DMS114 treated with DMSO at 0.1 percent for 48 hours (cell line): ENCODE data around the gene GRIK4.

Experiments used
- DNase-seq: peaks from one replicate; lab custom pipeline; 2025; ENCODE audit not compliant: unreplicated experiment; lab: John Stamatoyannopoulos, UW

Gene GRIK4

DNA sequence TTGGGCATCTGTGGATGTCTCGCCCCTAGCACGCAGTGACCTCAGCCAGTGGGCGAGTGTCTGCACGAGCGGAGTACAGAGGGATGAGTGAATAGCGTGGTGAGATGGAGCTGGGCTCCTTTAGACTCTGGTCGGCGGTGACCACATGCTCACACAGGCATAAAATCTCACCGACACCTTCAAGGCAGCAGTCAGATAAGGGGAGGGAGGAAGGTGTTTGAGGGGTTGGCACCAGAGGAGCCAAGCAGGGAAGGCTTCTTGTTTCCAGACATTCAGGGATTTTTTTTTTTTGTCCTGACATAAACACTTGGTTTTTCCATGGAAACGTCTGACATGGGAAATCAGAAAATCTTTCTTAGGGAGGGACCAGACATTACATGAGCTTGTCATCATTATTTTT, 35.8 kb downstream of the GRIK4 start:
- DNase-seq = no peak

DNA sequence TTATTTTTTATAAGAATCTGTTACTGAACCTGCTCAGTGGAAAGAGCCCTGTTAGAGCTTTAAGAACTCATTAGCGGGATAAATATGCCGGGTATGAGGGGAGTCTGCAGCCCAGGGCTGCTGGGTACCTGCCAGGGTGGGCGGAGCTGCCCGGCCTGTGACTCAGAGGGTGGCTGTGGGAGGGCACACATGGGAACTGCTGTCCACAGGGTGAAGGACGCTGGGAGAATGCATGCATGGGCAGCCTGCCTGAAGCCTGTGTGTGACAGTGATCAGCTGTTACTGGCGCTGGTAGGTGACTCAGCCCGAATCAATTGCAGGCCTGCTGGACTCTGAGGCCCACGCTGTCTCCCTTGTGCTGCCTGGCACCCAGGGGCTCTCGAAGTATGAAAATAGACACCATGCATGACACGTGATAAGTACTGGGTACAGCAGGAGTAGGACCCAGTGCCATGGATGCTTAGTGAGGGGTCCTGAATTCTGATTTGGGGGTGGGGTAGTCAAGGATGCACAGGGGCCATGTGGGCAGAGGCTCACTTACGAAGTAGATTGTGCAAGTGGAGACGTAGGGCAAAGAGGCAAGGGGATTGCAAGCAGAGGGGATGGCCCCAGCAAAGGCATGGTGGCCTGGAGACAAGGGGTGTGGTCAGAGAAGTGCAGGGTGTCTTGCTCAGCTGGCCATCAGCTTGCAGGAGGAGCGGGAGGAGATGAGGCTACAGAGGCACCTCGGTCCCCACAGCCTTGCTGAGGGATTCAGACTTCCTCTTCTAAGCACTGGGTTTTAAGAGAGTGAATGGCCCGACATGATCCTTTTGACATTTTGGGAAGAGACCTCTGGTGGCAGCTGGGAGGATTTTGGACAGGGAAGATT, 36.5 kb downstream of the GRIK4 start:
- DNase-seq = no peak

DNA sequence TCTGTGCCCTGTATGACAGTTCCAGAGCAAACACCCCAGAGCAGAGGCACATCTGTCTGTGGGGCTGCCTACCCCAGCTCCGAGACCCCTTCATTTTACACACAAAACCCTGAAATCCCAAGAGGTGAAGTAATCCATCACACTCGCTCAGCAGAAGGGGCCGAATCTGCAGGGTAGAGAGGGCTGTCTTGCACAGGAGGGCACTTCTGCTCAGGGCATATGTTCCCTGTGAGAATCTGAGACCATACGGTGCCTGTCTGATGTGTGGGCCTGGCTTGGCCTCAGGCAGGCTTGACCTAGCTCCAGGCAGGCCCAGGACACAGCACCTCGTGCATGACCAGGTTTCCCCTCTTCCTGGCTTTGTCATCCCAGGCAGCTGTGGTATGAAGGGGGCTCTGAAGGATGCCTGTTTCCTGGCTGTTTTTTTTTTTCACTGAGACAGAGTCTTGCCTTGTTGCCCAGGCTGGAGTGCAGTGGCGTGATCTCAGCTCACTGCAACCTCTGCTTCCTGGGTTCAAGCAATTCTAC, 37.2 kb downstream of the GRIK4 start:
- DNase-seq = no peak

DNA sequence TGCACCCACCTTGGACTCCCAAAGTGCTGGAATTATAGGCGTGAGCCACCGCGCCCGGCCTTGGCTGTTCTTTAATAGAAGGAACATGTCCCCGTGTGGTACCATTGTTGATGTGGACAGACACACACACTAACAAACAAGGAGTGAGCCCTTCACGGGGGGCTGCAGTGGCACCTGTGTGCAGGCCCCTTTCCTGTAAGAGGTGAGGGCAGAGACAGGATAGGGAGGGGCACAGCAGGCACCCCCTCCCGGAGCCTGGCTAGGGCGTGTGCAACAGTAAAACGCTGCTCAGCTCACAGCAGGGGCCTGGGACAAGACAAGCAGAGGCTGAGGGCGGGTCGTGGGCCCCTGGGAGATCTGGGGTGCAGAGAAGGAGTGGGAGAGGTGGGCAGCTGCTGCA, 37.8 kb downstream of the GRIK4 start:
- DNase-seq = no peak

DNA sequence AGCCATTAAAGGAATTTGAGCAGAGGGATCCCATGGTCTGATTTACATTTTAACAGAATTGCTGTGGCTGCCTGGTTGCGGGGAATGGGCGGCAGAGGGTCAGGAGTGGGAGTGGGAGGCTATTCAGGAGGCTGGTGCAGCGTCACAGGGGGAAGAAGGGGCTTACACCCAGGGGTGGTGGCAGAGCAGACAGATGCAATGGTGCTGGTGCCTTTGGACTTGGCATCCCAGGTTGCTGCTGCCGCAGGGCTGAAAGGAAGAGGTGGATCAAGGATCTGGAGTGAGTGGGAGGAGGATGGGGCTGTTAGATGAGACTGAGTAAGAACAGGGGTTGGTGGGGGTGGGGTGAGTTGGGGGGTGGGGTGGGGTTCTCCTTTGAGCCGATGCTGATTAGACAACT, 38.5 kb downstream of the GRIK4 start:
- DNase-seq = no peak

DNA sequence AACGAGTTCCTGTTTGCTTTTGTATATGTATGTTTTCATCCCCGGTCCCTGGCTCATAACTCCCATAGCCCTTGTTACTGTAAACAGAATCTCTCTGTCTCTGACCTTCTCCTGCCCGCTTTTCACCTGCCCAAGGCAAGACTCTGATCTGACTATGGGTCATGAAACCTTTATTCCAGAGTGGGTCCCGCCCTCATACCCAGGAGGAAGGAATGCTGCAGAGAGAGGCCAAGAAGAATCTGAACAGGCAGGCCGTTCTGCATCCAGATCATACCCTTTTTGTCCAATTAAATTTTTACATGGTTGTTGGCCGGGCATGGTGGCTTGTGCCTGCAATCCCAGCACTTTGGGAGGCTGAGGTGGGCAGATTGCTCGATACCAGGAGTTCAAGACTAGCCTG, 39.6 kb downstream of the GRIK4 start:
- no peak for DNase-seq

DNA sequence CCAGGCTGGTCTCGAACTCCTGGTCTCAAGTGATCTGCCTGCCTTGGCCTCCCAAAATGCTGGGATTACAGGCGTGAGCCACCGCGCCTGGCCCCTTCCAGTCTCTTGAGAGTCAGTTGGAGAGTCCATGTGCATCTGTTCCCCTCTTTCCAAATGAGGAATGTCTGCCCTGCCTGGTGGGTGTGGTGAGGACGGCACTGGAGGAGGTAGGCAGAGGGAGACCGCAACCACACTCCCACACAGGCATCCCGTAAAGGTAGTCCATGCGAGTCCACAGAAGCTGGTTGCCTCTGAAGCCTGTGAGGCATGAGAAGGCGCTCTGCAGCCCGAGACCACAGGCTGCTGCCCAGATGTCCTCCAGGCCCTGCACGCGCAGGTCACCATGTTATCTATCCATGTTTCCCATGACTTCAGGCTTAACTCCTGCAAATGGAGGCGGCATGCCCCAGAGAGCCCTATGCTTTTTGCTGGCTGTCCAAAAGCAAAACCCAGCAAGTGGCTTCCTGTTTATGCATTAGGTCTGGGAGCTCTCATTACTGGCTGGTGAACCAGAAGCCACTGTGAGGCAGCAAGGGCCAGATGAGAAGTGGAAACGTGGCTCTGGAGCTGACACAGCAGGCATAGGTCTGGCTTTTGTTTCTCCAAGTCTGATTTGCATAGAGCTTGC, 43.4 kb downstream of the GRIK4 start:
- no peak for DNase-seq

DNA sequence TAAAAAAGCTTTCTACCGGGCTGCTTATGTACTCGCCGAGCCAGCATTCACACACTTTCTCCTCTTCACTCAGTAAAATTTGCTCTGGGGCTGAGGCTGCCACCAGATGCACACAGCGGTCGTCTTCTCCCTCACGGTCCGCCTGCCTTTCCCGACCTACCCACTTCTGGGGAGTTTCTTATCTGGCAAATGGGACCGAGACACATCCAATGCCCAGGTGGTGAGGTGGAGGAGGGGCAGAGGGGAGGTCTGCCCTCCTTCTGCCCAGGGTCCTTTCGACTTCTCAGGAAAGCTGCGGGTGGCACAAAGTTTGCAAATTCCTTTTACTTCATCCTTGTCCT, 43.9 kb downstream of the GRIK4 start:
- no peak for DNase-seq

DNA sequence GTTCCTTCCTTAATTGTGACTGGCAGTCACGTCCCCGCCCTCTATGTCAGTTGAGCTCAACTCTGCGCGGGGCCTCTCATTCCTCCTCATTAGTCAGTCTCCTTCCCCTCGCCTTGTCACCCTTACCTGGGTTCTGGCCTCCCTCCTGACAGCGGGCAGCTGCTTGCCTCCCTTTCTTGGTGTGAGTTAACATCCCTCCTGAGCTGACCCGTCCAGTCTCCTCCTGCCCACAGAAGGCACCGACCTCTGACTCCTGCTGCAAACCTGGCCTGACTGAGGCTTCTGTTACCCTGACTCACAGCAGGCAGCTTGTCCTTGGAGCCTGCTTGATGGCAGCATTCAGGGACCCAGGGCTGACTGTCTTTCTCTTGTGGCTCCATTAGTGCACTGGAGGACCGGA, 45.2 kb downstream of the GRIK4 start:
- DNase-seq = no peak

DNA sequence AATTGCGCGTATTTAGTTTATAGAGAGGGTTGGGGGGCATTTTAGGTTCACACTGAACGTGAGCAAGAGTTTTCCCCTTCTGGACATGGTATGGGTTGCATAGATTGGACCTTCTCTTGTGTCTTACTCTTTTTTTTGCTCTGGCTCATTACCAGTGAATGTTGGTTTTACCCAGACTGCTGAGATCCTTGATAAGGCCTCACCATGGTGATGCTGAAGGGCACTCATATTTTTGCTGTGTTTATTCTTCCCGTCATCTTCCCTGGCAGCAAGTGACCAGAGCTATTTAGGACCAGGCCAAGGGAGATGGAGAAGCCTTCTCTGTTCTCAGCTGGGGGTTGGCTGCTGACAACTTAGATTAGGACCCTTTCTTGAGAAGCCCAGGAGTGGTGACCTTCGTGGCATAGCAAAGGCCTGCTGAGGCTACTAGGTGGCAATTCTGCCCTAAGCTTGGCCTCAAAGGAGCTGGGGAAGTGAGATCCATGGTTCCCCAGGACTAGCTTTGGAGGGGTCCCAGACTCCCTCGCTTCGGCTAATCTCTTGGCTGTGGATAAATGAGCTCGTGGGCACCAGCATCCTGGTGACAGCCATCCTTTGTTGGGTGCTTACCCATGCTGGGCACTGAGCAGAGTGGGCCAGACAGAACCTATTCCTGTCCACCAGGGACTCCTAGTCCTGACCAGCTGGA, 47.3 kb downstream of the GRIK4 start:
- DNase-seq = no peak

DNA sequence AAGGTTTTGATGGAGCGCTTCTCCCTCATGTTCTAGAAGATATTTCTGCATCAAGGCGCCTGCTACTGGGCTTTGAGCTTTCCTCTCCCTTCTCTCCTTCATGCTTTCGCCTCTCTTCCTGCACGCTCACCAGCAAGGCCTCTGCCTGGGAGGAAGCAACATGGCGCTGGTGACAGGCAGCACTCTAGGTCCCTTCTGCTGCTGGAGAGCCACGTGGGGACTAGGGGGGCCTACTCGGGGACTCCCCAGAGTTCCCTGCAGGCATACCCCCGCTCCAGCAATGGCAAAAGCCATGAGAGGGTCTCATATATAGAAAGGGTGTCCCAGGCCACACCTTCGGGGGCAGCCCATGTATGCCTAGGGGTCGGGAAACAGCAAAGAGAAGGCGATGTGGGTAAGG, 49.7 kb downstream of the GRIK4 start:
- no peak for DNase-seq

DNA sequence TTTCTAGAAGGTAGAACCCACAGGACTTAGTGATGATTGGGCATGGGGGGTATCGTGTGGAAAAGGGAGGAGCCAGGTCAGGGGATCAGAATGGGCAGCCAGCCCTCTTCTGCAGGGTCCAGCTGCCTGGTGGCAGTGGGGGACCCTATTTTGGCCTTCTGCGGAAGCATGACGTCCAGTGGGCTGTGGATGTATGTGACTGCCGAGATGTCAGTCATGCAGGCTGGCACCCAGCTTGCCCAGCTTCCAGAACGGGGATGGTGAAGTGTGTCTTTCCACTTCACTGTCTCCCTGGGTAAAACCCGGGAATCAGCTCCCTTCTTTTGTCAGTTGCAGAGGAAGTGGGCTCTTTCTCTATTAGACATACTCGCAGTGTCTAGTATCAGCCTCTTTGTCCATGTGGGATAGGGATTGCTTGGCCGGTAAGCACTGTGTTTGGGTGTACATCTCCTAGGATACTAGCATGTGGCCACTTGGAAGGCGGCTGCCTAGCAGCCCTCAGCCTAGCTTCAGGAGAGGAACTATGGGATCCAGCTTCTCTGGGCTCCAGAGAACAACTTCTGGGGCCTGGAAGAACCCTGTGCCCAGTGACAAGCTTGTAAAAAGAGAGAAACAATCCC, 51.4 kb downstream of the GRIK4 start:
- DNase-seq = no peak

DNA sequence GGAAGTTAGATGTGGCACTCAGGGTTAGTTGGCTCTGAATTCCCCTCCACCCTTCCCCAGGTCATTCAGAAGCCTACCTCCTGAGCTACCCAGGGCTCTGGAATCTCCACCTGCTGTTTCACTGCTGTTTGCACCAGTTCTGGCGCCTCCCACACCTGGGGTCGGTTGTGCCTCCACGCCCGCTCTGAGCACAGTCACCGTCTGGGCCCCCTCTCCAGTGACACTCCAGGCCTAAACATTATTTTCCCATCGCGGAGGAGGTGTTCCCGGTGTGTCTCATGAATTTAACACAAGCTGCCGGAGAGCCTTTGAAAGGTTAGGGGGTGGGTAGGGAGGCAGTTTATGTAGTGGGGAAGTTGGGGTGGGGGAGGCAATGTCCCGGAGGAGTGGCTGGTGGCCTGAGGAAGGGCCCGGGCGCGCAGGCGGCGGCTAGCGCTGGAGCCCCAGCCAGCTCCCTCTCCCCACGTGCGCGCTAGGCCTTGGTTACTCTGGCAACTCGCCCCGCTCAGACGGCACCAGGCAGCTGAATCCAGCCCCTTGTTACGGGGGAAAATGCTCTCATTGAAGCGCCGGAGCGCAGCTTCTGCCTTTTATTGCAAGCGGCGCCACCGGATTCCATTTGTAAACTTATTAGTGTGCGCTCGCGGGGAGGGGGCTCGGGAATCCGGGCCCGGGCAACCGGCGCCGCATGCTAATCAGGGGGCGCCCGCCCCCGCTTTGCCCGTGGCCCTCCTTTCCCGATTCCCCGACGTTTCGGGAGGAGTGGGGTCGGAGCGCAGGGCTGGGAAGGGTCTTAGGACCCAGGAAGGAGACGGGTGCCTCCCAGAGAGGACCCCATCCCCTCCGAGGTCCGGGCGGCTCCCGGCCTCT, 52.4 kb downstream of the GRIK4 start:
- DNase-seq = no peak

DNA sequence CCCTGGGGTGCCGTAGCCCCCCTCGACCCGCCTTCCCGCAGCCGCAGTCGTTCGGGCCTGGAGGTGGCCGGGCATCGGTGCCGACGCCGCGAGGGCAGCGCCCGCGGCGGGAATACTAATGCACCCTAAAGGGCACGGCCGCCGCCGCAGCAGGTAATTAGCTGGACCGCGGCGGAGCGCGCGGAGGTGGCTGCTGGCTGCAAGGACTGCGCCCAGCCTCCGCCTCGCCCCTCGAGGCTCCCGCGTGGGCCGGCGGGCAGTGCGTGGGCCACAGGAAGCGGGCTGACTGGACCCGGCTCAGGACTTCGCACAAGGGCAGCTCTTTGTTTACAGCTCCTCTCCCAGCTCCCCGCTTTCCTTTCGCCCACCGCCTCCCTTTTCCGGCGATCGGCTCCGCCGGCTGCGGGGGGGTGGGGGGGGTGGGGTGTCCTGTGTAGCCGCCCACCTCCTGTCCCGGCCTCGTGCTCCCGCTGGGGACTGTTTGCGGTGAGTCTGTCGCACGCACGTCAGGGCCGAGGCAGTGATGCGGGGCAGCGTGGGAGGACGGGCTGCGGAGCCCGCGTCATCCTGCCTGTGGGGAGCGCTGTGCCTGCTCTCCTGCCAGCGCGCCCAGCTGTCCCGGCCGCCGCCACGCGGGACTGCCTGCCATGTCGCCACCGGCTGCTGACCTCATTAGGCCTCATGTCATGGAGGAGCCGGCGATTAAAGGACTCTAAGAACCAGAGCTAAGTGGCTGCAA, 53.2 kb downstream of the GRIK4 start:
- no peak for DNase-seq

DNA sequence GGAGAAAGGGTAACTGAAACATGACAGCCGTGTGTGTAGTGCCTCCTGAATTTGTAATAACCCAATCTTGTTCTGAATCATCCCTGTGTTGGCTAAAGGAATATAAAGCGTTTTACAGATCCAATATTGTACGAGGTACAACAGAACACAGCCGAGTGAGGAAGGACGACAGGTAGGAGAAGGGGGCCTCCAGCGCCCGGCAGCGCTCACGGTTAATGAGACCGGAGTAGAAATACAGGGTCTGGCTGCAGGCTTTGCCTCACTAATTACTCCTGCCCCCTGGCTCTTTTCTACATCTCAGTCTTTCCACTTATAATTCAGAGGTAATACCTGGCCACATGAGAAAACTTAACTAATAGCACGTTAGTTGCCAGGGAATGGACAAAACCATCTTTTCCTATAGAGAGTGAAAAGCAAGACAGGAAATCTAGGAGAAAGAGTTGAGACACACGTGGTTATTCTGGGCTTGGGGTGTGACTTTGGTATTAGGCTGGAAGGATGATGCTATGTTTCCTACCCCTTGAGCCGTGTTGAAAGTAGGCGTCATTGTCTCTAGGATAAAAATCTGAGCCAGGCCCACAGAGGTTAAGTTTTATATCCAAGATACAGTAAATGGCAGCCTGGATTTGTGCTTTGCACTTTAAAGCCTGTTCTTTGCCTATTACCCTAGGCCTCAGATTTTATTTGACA, 54.1 kb downstream of the GRIK4 start:
- no peak for DNase-seq

DNA sequence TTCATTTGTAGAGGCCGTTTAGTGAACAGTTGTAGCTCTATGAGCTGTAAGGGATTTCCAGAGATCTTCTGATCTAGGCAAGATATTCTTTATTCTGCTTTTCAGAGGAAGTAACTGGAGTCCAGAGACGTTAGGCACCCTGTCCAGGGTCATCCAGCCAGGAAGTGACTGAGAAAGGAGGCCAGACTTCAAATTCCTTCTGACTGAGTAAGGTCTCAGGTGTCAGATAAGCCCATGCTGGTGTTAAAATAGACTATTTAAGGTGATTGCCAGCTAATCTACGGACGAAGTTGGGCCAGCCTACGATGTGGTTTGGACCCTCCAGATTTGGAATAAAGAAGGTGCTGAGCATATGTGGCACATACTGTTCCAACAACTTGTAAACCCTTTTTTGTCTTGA, 54.6 kb downstream of the GRIK4 start:
- no peak for DNase-seq

DNA sequence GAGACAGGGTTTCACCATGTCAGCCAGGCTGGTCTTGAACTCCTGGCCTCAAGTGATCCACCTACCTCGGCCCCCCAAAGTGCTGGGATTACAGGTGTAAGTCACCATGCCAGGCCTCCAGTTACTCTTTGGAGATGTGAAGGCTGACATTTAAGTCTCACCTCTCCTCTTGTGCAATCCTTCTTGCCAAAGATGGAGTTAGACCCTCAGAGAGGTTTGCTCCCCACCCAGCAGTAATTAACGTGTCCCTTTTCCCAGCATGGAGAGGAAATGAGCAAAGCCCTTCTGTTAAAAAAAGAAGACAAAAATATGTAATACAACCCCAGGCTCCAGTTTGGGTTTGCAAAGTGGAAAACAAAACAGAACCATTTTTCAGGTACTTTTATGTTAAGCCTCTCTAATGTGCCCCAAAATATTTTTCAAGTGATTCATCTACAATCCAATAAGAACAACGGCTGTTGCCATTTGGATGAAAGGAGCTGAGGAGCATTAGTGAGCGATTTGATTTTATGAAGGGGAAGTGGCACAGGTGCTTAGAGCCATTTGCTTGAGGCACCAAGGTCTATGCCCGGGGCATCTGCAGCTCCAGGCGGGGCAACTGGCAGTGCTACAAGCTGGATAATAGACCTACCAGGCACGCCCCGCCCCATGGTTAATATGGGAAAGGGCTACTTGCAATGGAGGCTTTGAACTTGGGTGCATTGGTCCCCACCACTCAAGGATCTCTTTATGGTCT, 57.2 kb downstream of the GRIK4 start:
- DNase-seq = no peak

DNA sequence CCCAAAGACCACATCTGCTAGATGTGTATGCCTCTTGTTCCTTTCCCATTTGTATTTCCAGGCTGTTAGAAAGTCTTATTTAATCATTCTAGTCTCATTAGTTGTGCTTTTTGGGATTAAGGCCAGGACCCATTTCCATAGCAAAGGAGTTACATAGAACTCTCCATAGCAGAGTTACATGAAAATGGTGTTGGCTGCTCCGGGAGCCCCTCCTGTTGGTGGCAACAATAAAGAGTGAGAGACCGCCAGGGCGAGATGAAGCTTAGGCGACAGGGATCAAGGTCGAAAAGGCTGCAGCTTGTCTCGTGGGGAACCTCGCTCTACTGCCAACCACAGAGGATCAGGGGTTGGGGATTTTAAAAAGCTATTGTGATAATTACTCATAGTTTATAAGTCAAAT, 58.3 kb downstream of the GRIK4 start:
- DNase-seq = no peak

DNA sequence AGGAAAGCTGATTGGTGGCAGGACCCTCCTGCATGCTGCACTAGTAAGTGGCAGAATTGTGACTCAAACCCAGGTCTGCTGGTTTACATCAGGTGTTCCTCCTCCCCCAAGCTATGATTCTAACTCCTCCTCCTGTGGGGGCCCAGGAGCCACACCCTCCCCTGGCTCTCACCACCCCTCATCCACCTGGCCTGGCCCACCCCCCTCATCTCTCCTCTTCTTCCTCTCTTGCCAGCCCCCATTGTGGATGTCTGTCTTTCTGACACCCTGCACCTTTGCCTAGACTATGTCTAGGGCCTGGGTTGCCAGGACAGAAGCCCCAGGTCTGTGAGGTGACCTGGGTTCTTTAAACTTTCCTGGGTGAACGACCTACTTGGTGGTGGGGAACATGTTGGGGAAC, 59.9 kb downstream of the GRIK4 start:
- no peak for DNase-seq
